ENCODE measurements around the gene UIMC1. TPM values are rescaled to one million over a fixed set of nuclear protein-coding genes. Genes with fewer than 3 reads are reported as not detected.

Gene UIMC1
- polyA plus RNA-seq, 1 of the 3 experiments (the other 2 are of a cell fraction), result 19.9 TPM

DNA sequence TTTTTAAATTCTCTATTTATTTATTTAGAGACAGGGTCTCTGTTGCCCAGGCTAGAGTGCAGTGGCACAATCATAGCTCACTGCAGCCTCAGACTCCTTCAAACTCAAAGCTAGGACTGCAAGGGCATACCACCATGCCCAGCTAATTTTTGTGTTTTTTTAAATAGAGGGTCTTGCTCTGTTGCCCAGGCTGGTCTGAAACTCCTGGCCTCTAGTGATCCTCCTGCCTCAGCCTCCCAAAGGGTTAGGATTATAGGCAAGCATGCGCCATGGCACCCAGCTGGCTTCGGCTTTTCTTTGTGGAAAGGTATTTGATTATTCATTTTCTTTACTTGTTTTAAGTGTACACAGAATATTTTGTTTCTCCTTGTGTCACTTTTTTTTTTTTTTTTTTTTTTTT, 21.1 kb upstream of the UIMC1 start:
- H3K4me2 ChIP-seq, result no peak overlapping the region
- peaks cover 6 to 34% of the 10 kb centered on the region in 2 experiments for H3K36me3 ChIP-seq (replicated peaks in 1 of 2; ENCODE audit: control insufficient read depth in 1 of 2, insufficient read depth in 2 of 2, low read length in 1 of 2)
- no peaks in the 10 kb centered on the region for H3K27me3 ChIP-seq (ENCODE audit: insufficient read depth)
- H4K20me1 ChIP-seq (ENCODE audit: insufficient read depth), result no peaks in the 10 kb centered on the region
- DNase-seq, result no peak
- peaks cover 93% of the 10 kb centered on the region for H3K79me2 ChIP-seq (ENCODE audit: insufficient read depth)
- H3K4me3 ChIP-seq (ENCODE audit: low read depth in 2 of 2, low read length in 1 of 2), result no peak overlapping the region
- no peak overlapping the region for H2AFZ ChIP-seq (ENCODE audit: low read depth)
- TF ChIP-seq RFX5 (IDR thresholded peaks at IDR 0.05; ENCODE audit: low read length), result no peak
- no peak for TF ChIP-seq GABPA (IDR thresholded peaks at IDR 0.05; ENCODE audit: low read depth)
- TF ChIP-seq MEF2A (IDR thresholded peaks at IDR 0.05; ENCODE audit: borderline replicate concordance, low read depth), result no peak
- TF ChIP-seq JUND (IDR thresholded peaks at IDR 0.05), result no peak
- TF ChIP-seq POLR2AphosphoS5 (IDR thresholded peaks at IDR 0.05; ENCODE audit: low read depth, low read length), result no peak
- no peak for TF ChIP-seq TCF12 (IDR thresholded peaks at IDR 0.05)
- no peak for TF ChIP-seq EP300 (IDR thresholded peaks at IDR 0.05; ENCODE audit: borderline replicate concordance in 1 of 2, low read depth in 1 of 2, low read length in 1 of 2)
- ChIA-PET POLR2A (interaction anchor here (0.6 kb wide), 2 partner anchors 53 to 62 kb away, joined by 3 to 5 read pairs; no protein-coding TSS in a partner anchor), CTCF (no interaction called here)
- peaks cover 0 to 5% of the 10 kb centered on the region in 2 experiments; a peak in 1 of 4 replicates for H3K4me1 ChIP-seq (ENCODE audit: control insufficient read depth in 1 of 2, insufficient read depth in 2 of 2, low read depth in 1 of 2, low read length in 1 of 2)
- H3F3A ChIP-seq (replicated peaks; ENCODE audit: insufficient read depth), result peaks cover 11% of the 10 kb centered on the region
- H3K27ac ChIP-seq (ENCODE audit: low read depth in 2 of 2, low read length in 1 of 2), result no peak overlapping the region
- 97% methylated on average over 2 of the region's 2 CpGs for WGBS (ENCODE audit: low lambda C conversion rate)
- H3K9me2 ChIP-seq, result no peaks in the 10 kb centered on the region
- H3K9me3 ChIP-seq, result peaks cover 8% of the 10 kb centered on the region; the same call in 1 of the 2 replicates
- H3K9ac ChIP-seq, result no peak overlapping the region

DNA sequence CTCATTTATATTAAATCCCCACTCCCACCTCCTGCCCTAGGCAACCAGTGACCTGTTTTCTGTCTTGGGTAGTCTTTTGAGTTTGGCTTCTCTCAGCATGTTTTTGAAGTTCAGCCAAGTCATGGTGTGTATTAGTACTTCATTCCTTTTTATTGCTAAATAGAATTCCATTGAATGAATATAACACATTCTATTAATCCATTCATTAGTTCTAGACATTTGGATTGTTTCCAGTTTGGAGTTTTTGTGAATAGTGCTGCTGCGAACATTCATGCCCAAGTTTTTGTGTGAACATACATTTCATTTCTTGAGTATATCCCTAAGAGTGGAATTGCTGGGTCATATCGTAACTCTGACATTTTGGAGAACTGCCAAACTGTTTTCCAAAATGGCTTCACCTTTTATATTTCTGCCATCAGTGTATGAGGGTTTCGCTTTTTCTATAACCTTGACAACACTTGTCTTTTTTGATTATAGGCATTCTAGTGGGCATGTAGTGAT, 18.6 kb upstream of the UIMC1 start:
- Histone ChIP-seq H3F3A (replicated peaks; ENCODE audit: insufficient read depth) (peaks cover 10% of the 10 kb centered on the region), H3K4me3 (ENCODE audit: low read depth in 2 of 2, low read length in 1 of 2) (no peak overlapping the region), H3K9me3 (no peaks in the 10 kb centered on the region), H2AFZ (ENCODE audit: low read depth) (no peak overlapping the region), H4K20me1 (ENCODE audit: insufficient read depth) (no peaks in the 10 kb centered on the region), H3K27me3 (ENCODE audit: insufficient read depth) (no peaks in the 10 kb centered on the region), H3K9me2 (no peaks in the 10 kb centered on the region), H3K9ac (no peak overlapping the region), H3K27ac (ENCODE audit: low read depth in 2 of 2, low read length in 1 of 2) (no peak overlapping the region), H3K4me1 (ENCODE audit: control insufficient read depth in 1 of 2, insufficient read depth in 2 of 2, low read depth in 1 of 2, low read length in 1 of 2) (peaks cover 0 to 5% of the 10 kb centered on the region in 2 experiments; a peak in 1 of 4 replicates), H3K36me3 (replicated peaks in 1 of 2; ENCODE audit: control insufficient read depth in 1 of 2, insufficient read depth in 2 of 2, low read length in 1 of 2) (peaks cover 6 to 15% of the 10 kb centered on the region in 2 experiments), H3K79me2 (ENCODE audit: insufficient read depth) (peaks cover 76% of the 10 kb centered on the region), H3K4me2 (no peak overlapping the region)
- POLR2A ChIA-PET, result no interaction called here
- TF ChIP-seq TCF12 (IDR thresholded peaks at IDR 0.05), result no peak
- no peak for TF ChIP-seq SIN3A (IDR thresholded peaks at IDR 0.05; ENCODE audit: borderline replicate concordance, low read depth, low read length)
- TF ChIP-seq, protein P1, sequence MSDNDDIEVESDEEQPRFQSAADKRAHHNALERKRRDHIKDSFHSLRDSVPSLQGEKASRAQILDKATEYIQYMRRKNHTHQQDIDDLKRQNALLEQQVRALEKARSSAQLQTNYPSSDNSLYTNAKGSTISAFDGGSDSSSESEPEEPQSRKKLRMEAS (IDR thresholded peaks at IDR 0.05; ENCODE audit: low read depth), result no peak
- TF ChIP-seq FOXJ3 (CRISPR knock-in tag; IDR thresholded peaks at IDR 0.05), result no peak
- TF ChIP-seq, protein P2, sequence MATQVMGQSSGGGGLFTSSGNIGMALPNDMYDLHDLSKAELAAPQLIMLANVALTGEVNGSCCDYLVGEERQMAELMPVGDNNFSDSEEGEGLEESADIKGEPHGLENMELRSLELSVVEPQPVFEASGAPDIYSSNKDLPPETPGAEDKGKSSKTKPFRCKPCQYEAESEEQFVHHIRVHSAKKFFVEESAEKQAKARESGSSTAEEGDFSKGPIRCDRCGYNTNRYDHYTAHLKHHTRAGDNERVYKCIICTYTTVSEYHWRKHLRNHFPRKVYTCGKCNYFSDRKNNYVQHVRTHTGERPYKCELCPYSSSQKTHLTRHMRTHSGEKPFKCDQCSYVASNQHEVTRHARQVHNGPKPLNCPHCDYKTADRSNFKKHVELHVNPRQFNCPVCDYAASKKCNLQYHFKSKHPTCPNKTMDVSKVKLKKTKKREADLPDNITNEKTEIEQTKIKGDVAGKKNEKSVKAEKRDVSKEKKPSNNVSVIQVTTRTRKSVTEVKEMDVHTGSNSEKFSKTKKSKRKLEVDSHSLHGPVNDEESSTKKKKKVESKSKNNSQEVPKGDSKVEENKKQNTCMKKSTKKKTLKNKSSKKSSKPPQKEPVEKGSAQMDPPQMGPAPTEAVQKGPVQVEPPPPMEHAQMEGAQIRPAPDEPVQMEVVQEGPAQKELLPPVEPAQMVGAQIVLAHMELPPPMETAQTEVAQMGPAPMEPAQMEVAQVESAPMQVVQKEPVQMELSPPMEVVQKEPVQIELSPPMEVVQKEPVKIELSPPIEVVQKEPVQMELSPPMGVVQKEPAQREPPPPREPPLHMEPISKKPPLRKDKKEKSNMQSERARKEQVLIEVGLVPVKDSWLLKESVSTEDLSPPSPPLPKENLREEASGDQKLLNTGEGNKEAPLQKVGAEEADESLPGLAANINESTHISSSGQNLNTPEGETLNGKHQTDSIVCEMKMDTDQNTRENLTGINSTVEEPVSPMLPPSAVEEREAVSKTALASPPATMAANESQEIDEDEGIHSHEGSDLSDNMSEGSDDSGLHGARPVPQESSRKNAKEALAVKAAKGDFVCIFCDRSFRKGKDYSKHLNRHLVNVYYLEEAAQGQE (IDR thresholded peaks at IDR 0.05; ENCODE audit: low read depth, low read length), result no peak
- TF ChIP-seq, protein P3, sequence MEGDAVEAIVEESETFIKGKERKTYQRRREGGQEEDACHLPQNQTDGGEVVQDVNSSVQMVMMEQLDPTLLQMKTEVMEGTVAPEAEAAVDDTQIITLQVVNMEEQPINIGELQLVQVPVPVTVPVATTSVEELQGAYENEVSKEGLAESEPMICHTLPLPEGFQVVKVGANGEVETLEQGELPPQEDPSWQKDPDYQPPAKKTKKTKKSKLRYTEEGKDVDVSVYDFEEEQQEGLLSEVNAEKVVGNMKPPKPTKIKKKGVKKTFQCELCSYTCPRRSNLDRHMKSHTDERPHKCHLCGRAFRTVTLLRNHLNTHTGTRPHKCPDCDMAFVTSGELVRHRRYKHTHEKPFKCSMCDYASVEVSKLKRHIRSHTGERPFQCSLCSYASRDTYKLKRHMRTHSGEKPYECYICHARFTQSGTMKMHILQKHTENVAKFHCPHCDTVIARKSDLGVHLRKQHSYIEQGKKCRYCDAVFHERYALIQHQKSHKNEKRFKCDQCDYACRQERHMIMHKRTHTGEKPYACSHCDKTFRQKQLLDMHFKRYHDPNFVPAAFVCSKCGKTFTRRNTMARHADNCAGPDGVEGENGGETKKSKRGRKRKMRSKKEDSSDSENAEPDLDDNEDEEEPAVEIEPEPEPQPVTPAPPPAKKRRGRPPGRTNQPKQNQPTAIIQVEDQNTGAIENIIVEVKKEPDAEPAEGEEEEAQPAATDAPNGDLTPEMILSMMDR (IDR thresholded peaks at IDR 0.05), result no peak
- no peak for TF ChIP-seq MXI1 (IDR thresholded peaks at IDR 0.05; ENCODE audit: low read depth, low read length)
- TF ChIP-seq NFIC (IDR thresholded peaks at IDR 0.05; ENCODE audit: borderline replicate concordance), result peak; percentile 12; the same call in 1 of the 2 replicates
- WGBS (ENCODE audit: low lambda C conversion rate), result 94% methylated on average over 3 of the region's 3 CpGs
- CTCF ChIA-PET, result interaction anchor here (1.6 kb wide), 1 partner anchor 364 kb away, joined by 7 read pairs; no protein-coding TSS in a partner anchor
- DNase-seq, result no peak
